Esophagus muscularis mucosa (tissue), 4 donors: ENCODE measurements around the gene TRIM3.

Experiments used
- CTCF ChIP-seq, 3 experiments: fragments of 200-600 bp in 2 of 3; fragments of 450-650 bp in 1 of 3; sonication (generic) in 2 of 3; IDR thresholded peaks; one replicate each; pipeline ENCODE4 v1.5.1; 2017 to 2019; ENCODE audit warnings: antibody characterized with exemption in 3 of 3, mild to moderate bottlenecking in 2 of 3, moderate library complexity in 1 of 3
- EP300 ChIP-seq: sonication (generic); formaldehyde crosslinking; IDR thresholded peaks from one replicate; pipeline ENCODE4 v1.6.1; 2017; ENCODE audit warnings: antibody characterized with exemption
- POLR2A ChIP-seq: fragments of 450-650 bp; IDR thresholded peaks from one replicate; pipeline ENCODE4 v1.6.1; 2017; ENCODE audit warnings: antibody characterized with exemption, moderate library complexity, mild to moderate bottlenecking, low read depth
- POLR2AphosphoS5 ChIP-seq, 2 donors: sonication (generic); formaldehyde crosslinking; IDR thresholded peaks; one replicate each; pipeline ENCODE4 v1.6.1; 2017; ENCODE audit warnings: antibody characterized with exemption in 2 of 2

GRCh38 chr11:6442441-6442840, 31.3 kb downstream of the TRIM3 start:
- TF ChIP-seq CTCF (IDR thresholded peaks at IDR 0.05) (no peak), POLR2AphosphoS5 (IDR thresholded peaks at IDR 0.05) (no peak), POLR2A (no peak), EP300 (no peak)
